CD14-positive monocyte (primary cell): ENCODE measurements around the gene ZNF275. TPM values are rescaled to one million over a fixed set of nuclear protein-coding genes. Genes with fewer than 3 reads are reported as not detected.

Experiments used
- DNase-seq, 3 donors: peaks; one replicate each; pipeline ENCODE4 v3.0.0-alpha.2; 2011 to 2022
- H2AFZ ChIP-seq: 2 replicates; pipeline ENCODE4 v1.6.0; 2012; ENCODE audit warnings: mild to moderate bottlenecking, low read depth, low read length, inconsistent platforms; ENCODE audit not compliant: insufficient read depth, poor library complexity, severe bottlenecking
- H3K27ac ChIP-seq, 2 donors: 1 replicate in 1 of 2; 2 replicates in 1 of 2; pipeline ENCODE4 v1.5.1; 2012 to 2013; ENCODE audit warnings: low read length in 2 of 2, control low read depth in 1 of 2, inconsistent platforms in 1 of 2, low read depth in 1 of 2, mild to moderate bottlenecking in 1 of 2
- H3K27me3 ChIP-seq, 2 donors: one replicate each; pipeline versions ENCODE4 v1.6.0 to v1.6.1; 2011 to 2013; ENCODE audit warnings: low read length in 2 of 2; ENCODE audit not compliant: control insufficient read depth in 2 of 2, insufficient read depth in 2 of 2
- H3K36me3 ChIP-seq, 2 donors: replicated peaks in 1 of 2; 1 replicate in 1 of 2; 2 replicates in 1 of 2; pipeline versions ENCODE4 v1.5.1 to v1.6.1; 2012 to 2013; ENCODE audit warnings: low read length in 2 of 2, control low read depth in 1 of 2, inconsistent platforms in 1 of 2, mild to moderate bottlenecking in 1 of 2; ENCODE audit not compliant: insufficient read depth in 2 of 2, control insufficient read depth in 1 of 2
- H3K4me1 ChIP-seq, 2 donors: 1 replicate in 1 of 2; 2 replicates in 1 of 2; pipeline versions ENCODE4 v1.5.1 to v1.6.1; 2012 to 2013; ENCODE audit warnings: low read length in 2 of 2, control low read depth in 1 of 2, inconsistent platforms in 1 of 2, mild to moderate bottlenecking in 1 of 2, moderate library complexity in 1 of 2; ENCODE audit not compliant: insufficient read depth in 2 of 2, control insufficient read depth in 1 of 2
- H3K4me2 ChIP-seq: replicated peaks from 2 replicates; pipeline ENCODE3; 2012; ENCODE audit warnings: low read length, moderate library complexity, mild to moderate bottlenecking; ENCODE audit not compliant: poor library complexity, severe bottlenecking; ENCODE audit errors: extremely low read depth
- H3K4me3 ChIP-seq, 3 experiments: fragments of 200-600 bp in 1 of 3; sonication (generic) in 1 of 3; replicated peaks in 1 of 3; 1 replicate in 2 of 3; 2 replicates in 1 of 3; pipeline ENCODE4 v1.5.1; 2011 to 2013; ENCODE audit warnings: low read length in 3 of 3, mild to moderate bottlenecking in 3 of 3, control low read depth in 2 of 3, low read depth in 2 of 3, inconsistent platforms in 1 of 3, moderate library complexity in 1 of 3
- H3K79me2 ChIP-seq: 2 replicates; pipeline ENCODE4 v1.6.0; 2012; ENCODE audit warnings: mild to moderate bottlenecking, control low read depth, inconsistent platforms, low read length, moderate library complexity; ENCODE audit not compliant: insufficient read depth
- H3K9ac ChIP-seq: 2 replicates; pipeline ENCODE4 v1.6.0; 2017; ENCODE audit warnings: low read length, mild to moderate bottlenecking; ENCODE audit not compliant: insufficient read depth, poor library complexity, severe bottlenecking
- H3K9me3 ChIP-seq, 2 donors: replicated peaks in 1 of 2; 1 replicate in 1 of 2; 2 replicates in 1 of 2; pipeline versions ENCODE4 v1.5.1 to v1.6.1; 2012 to 2013; ENCODE audit warnings: low read length in 2 of 2, control low read depth in 1 of 2; ENCODE audit not compliant: control insufficient read depth in 1 of 2, insufficient read depth in 1 of 2
- H4K20me1 ChIP-seq: 2 replicates; pipeline ENCODE4 v1.6.0; 2012; ENCODE audit warnings: mild to moderate bottlenecking, low read length, control low read depth, moderate library complexity; ENCODE audit not compliant: insufficient read depth
- H3K27ac Mint-ChIP-seq, 7 donors: one replicate each; pipeline ENCODE4 v1.8.0; 2020; ENCODE audit warnings: mild to moderate bottlenecking in 7 of 7, mixed read lengths in 7 of 7, moderate library complexity in 6 of 7, inconsistent platforms in 2 of 7
- H3K27me3 Mint-ChIP-seq, 3 donors: one replicate each; pipeline ENCODE4 v1.8.0; 2021 to 2022; ENCODE audit warnings: low read depth in 3 of 3, mild to moderate bottlenecking in 3 of 3, mixed read lengths in 3 of 3, moderate library complexity in 3 of 3, inconsistent platforms in 1 of 3
- H3K36me3 Mint-ChIP-seq, 2 donors: one replicate each; pipeline ENCODE4 v1.8.0; 2020; ENCODE audit warnings: mixed read lengths in 2 of 2, inconsistent platforms in 1 of 2, mild to moderate bottlenecking in 1 of 2
- H3K4me1 Mint-ChIP-seq: one replicate; pipeline ENCODE4 v1.8.0; 2020; ENCODE audit warnings: mild to moderate bottlenecking, mixed read lengths
- H3K4me3 Mint-ChIP-seq, 2 donors: one replicate each; pipeline ENCODE4 v1.8.0; 2020; ENCODE audit warnings: mild to moderate bottlenecking in 2 of 2, mixed read lengths in 2 of 2, moderate library complexity in 1 of 2
- H3K9me3 Mint-ChIP-seq, 7 donors: one replicate each; pipeline ENCODE4 v1.8.0; 2020 to 2022; ENCODE audit warnings: mixed read lengths in 7 of 7, mild to moderate bottlenecking in 6 of 7, moderate library complexity in 6 of 7, inconsistent platforms in 2 of 7
- WGBS: methylation state at CpG from one replicate; pipeline ENCODE4 v1.1.5; 2013; ENCODE audit warnings: missing lambda C conversion rate; ENCODE audit not compliant: insufficient coverage; 5-methylcytosine and 5-hydroxymethylcytosine counted together
- intact Hi-C, 2 donors: fragments of 100-400 bp; cut with micrococcal nuclease; formaldehyde crosslinking; loops; one replicate each; pipeline versions ENCODE4 v1.15.0 to v1.15.1; 2023
- polyA plus RNA-seq, 3 donors: library from polyadenylated mRNA; depleted of rRNA in 1 of 3; unstranded in 2 of 3; stranded (reverse) in 1 of 3; fragments of 300-500 nt in 2 of 3; fragments of >200 nt in 1 of 3; fragmentation: Illumina TruSeq in 2 of 3; gene quantifications; 1 replicate in 2 of 3; 2 replicates in 1 of 3; pipeline ENCODE4 v1.2.3, GENCODE V29; 2012 to 2021
- TF ChIP-seq, protein P1 (sequence below): fragments of 200-600 bp; IDR thresholded peaks from one replicate; pipeline ENCODE4 v1.8.0; 2022; ENCODE audit warnings: antibody characterized with exemption, mild to moderate bottlenecking

Gene ZNF275
- polyA plus RNA-seq, 3 donors: 1.0 to 4.7 (median 2.1) TPM

DNA sequence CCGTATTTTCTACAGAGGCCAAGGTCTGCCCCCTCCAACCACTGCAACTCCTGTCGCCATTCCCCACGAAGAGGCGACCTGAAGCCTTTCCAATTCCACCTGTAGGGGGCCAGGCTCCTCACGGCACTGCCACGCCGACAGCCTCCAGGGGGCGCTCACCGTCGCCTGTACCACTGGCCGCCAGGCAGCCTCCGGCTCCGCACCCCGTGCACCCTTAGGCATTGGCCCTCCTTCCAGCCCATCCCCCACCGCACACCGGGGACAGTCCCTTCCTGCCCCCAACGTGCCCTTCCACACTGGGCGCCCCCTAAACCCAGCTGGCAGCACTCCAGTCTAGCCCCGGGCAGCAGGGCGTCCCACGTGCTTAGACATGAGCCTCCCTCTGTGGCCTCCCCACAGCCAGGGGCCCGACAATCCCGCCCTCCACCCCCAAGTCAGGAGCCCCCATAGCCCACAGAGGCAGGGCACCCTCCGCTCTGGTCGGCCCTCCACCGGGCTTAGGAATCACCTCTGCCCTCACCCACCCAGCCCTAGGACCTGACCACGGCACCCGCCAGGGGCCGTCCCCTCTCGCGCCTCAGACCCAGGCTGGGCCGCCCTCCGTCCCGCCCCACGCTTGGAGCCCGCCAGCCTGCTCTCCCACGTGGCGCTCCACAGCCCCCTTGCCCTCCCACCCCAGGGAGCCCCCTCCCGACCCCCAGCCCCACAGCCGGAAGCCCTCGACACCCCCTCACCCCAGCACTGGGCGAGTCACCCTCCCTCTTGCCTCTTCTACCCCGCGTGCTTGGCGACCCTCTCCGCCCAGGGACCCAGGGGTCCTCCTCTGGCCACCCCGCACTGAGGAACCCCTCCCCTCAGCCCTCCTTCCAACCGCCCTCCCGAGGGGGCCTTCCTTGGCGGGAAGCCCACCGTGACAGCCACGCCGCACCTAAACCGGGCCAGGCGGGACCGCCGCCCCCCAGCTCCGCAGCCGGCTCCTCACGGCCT lies 66.5 kb downstream of the ZNF275 start:
- H3K27ac Mint-ChIP-seq: no peak overlapping the region
- peak; percentile 23 to 51 (median 31) for DNase-seq
- peaks cover 7% of the 10 kb centered on the region for H3K4me1 Mint-ChIP-seq
- Histone ChIP-seq H3K9ac (no peak overlapping the region), H3K4me1 (peaks cover 0 to 2% of the 10 kb centered on the region in 2 donors), H2AFZ (no peak overlapping the region), H3K27me3 (no peaks in the 10 kb centered on the region), H3K4me2 (no peak overlapping the region), H3K9me3 (peaks cover 0 to 7% of the 10 kb centered on the region in 2 donors), H3K79me2 (no peaks in the 10 kb centered on the region), H3K36me3 (no peaks in the 10 kb centered on the region), H4K20me1 (no peaks in the 10 kb centered on the region), H3K27ac (no peak overlapping the region), H3K4me3 (no peak overlapping the region)
- intact Hi-C loops: no loop called here
- peaks cover 0 to 6% (median 6%) of the 10 kb centered on the region in 3 donors for H3K27me3 Mint-ChIP-seq
- 53% methylated on average over 4 of the region's 60 CpGs for WGBS
- peaks cover 0 to 10% (median 6%) of the 10 kb centered on the region in 7 donors for H3K9me3 Mint-ChIP-seq
- TF ChIP-seq, protein P1, sequence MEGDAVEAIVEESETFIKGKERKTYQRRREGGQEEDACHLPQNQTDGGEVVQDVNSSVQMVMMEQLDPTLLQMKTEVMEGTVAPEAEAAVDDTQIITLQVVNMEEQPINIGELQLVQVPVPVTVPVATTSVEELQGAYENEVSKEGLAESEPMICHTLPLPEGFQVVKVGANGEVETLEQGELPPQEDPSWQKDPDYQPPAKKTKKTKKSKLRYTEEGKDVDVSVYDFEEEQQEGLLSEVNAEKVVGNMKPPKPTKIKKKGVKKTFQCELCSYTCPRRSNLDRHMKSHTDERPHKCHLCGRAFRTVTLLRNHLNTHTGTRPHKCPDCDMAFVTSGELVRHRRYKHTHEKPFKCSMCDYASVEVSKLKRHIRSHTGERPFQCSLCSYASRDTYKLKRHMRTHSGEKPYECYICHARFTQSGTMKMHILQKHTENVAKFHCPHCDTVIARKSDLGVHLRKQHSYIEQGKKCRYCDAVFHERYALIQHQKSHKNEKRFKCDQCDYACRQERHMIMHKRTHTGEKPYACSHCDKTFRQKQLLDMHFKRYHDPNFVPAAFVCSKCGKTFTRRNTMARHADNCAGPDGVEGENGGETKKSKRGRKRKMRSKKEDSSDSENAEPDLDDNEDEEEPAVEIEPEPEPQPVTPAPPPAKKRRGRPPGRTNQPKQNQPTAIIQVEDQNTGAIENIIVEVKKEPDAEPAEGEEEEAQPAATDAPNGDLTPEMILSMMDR: peak; percentile 85
- H3K4me3 Mint-ChIP-seq: no peak overlapping the region
- H3K36me3 Mint-ChIP-seq: no peaks in the 10 kb centered on the region

DNA sequence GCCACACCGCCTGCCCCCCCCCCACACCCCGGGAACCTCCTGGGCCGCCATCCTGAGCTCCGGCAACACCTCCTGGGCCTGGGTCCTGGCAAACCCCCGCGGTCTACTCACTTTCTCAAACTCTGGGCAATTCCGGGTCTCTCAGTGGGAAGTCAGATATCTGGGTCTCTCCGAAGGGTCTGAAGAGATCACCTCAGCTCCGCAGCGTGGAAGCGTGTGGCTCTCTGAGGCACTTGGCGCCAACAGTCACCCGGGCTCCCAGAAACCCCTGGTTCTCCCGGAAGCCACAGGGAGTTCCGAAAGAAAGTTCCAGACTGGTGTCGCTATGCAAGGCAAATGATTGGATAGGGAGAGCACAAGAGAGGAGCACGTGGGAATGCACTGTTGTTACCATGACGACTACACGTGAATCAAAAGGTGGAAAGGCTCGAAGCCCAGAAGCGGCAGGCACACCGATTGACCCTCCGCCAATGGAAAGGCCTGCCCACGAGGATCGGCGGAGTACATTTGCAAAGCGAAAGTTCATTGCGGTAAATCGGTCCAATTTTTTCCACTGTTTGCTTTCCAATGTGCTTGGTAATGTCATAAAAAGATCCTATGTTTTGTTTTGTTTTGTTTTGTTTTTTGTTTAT lies 67.3 kb downstream of the ZNF275 start, which contains the start of gene PNMA6E:
Gene PNMA6E (minus strand): TSS at position 218 of the 632 bp plus-strand sequence. CDS start 2,501 bp downstream, outside the sequence.
- no peak within 1 kb of the TSS for H3K9ac ChIP-seq
- H3K9me3 ChIP-seq: peaks cover 0 to 7% of the 10 kb centered on the region in 2 donors
- H3K4me1 ChIP-seq: peaks cover 0 to 2% of the 10 kb centered on the region in 2 donors
- no peak within 1 kb of the TSS for H3K4me2 ChIP-seq
- Mint-ChIP-seq H3K36me3 (no peaks in the 10 kb centered on the region), H3K4me3 (no peak within 1 kb of the TSS), H3K27me3 (peaks cover 0 to 7% (median 2%) of the 10 kb centered on the region in 3 donors), H3K27ac (peak within 1 kb of the TSS in 1 of 7 donors; percentile 41), H3K9me3 (peaks cover 0 to 10% (median 6%) of the 10 kb centered on the region in 7 donors), H3K4me1 (peaks cover 9% of the 10 kb centered on the region)
- H2AFZ ChIP-seq: no peak within 1 kb of the TSS
- intact Hi-C loops: no loop called here
- no peaks in the 10 kb centered on the region for H3K36me3 ChIP-seq
- no peaks in the 10 kb centered on the region for H4K20me1 ChIP-seq
- H3K79me2 ChIP-seq: no peaks in the 10 kb centered on the region
- TF ChIP-seq, protein P1: no peak
- no peaks in the 10 kb centered on the region for H3K27me3 ChIP-seq
- H3K27ac ChIP-seq: no peak within 1 kb of the TSS
- 98% methylated on average over 11 of the region's 29 CpGs for WGBS
- DNase-seq: no peak
- H3K4me3 ChIP-seq: no peak within 1 kb of the TSS
